ENCODE data around the gene LTV1. TPM values are rescaled to one million over a fixed set of nuclear protein-coding genes. Genes with fewer than 3 reads are reported as not detected.

LTV1 gene
- total RNA-seq (2022; extraction: Qiagen RNA extraction; ENCODE audit: low read depth), result 34.8 to 37.9 TPM (median 36.5 TPM) in 5 replicates

GRCh38 chr6:143842902-143843676 is at the start of gene LTV1:
TSS of gene LTV1 (plus strand) at chr6:143843338. CDS start at chr6:143843478, 140 bp downstream.

GRCh38 chr6:143864234-143864633 is 21.1 kb downstream of the LTV1 start, which contains the start of gene ZC2HC1B:
TSS of gene ZC2HC1B (plus strand) at chr6:143864474. CDS start at chr6:143864540, 66 bp downstream.

Other genes starting within 250 kb of the LTV1 start
- 4.4 to 5.8 TPM (median 5.7 TPM) in 5 replicates for gene PHACTR2, start 165.4 kb upstream of the LTV1 start, total RNA-seq (2022; extraction: Qiagen RNA extraction; ENCODE audit: low read depth)
- gene ZC2HC1B, start 21.1 kb downstream of the LTV1 start, total RNA-seq (2022; extraction: Qiagen RNA extraction; ENCODE audit: low read depth), result not detected in 5 replicates
- gene PLAGL1, start 164.9 kb downstream of the LTV1 start, total RNA-seq (2022; extraction: Qiagen RNA extraction; ENCODE audit: low read depth), result 6.9 to 9.6 TPM (median 9.5 TPM) in 5 replicates